Endodermal cell (in vitro differentiated cells): ENCODE results near the gene FANCD2OS. TPM values are rescaled to one million over a fixed set of nuclear protein-coding genes. Genes with fewer than 3 reads are reported as not detected.

Experiments
- DNase-seq: peaks from one replicate; pipeline ENCODE4 v3.0.0-alpha.2; 2017
- H3K27ac ChIP-seq: 2 replicates; pipeline ENCODE4 v1.5.1; 2013; ENCODE audit warnings: mild to moderate bottlenecking, low read depth, low read length, moderate library complexity
- H3K27me3 ChIP-seq: 2 replicates; pipeline ENCODE4 v1.6.1; 2013; ENCODE audit warnings: mild to moderate bottlenecking, low read length, moderate library complexity; ENCODE audit not compliant: insufficient read depth, control insufficient read depth, poor library complexity, severe bottlenecking
- H3K36me3 ChIP-seq: 2 replicates; pipeline ENCODE4 v1.7.0; 2013; ENCODE audit warnings: mild to moderate bottlenecking, low read length, moderate library complexity; ENCODE audit not compliant: control insufficient read depth, insufficient read depth
- H3K4me1 ChIP-seq: one replicate; pipeline ENCODE4 v1.7.0; 2013; ENCODE audit warnings: low read length; ENCODE audit not compliant: control insufficient read depth, insufficient read depth
- H3K4me3 ChIP-seq: 2 replicates; pipeline ENCODE4 v1.5.1; 2013; ENCODE audit warnings: mild to moderate bottlenecking, low read length, moderate library complexity
- H3K9ac ChIP-seq: 2 replicates; pipeline ENCODE4 v1.6.1; 2013; ENCODE audit warnings: mild to moderate bottlenecking, low read length, moderate library complexity; ENCODE audit not compliant: poor library complexity, severe bottlenecking; ENCODE audit errors: extremely low read depth
- H3K9me3 ChIP-seq: 2 replicates; pipeline ENCODE4 v1.6.1; 2013; ENCODE audit warnings: mild to moderate bottlenecking, low read length, moderate library complexity; ENCODE audit not compliant: control insufficient read depth
- H3K27ac Mint-ChIP-seq: 2 replicates; pipeline ENCODE4 v1.8.0; 2020; ENCODE audit warnings: mixed read lengths
- H3K27me3 Mint-ChIP-seq: 2 replicates; pipeline ENCODE4 v1.8.0; 2021; ENCODE audit warnings: mild to moderate bottlenecking, mixed read lengths; ENCODE audit not compliant: insufficient read depth
- H3K36me3 Mint-ChIP-seq: 2 replicates; pipeline ENCODE4 v1.8.0; 2020; ENCODE audit warnings: low read depth, mixed read lengths
- H3K4me1 Mint-ChIP-seq: 2 replicates; pipeline ENCODE4 v1.8.0; 2020; ENCODE audit warnings: mixed read lengths
- H3K4me3 Mint-ChIP-seq: 2 replicates; pipeline ENCODE4 v1.8.0; 2020; ENCODE audit warnings: mild to moderate bottlenecking, moderate library complexity, mixed read lengths
- H3K9me3 Mint-ChIP-seq: 2 replicates; pipeline ENCODE4 v1.8.0; 2020; ENCODE audit warnings: mild to moderate bottlenecking, mixed read lengths
- WGBS, 2 experiments: methylation state at CpG; one replicate each; pipeline versions ENCODE4 v1.1.5 to v1.1.7; 2013; ENCODE audit warnings: missing lambda C conversion rate in 2 of 2, mixed read lengths in 1 of 2; ENCODE audit not compliant: insufficient coverage in 1 of 2, insufficient read length in 1 of 2; 5-methylcytosine and 5-hydroxymethylcytosine counted together
- total RNA-seq, 2 donors: library from RNA; stranded (reverse); fragmentation: NEBNext Ultra II Directional in 1 of 2; extraction: Animal tissue kit (Norgen Biotek cat#: 25700) in 1 of 2; gene quantifications; 2 replicates in 1 of 2; 3 replicates in 1 of 2; pipeline ENCODE4 v1.2.1, GENCODE V29; 2021
- TF ChIP-seq, protein P1 (sequence below): fragments of 200-600 bp; sonication (generic); conservative IDR thresholded peaks from 2 replicates; pipeline ENCODE4 v1.5.0; 2021; ENCODE audit warnings: antibody characterized with exemption, mild to moderate bottlenecking

Gene FANCD2OS
- total RNA-seq, 2 donors from 2014 or later, result not detected

DNA sequence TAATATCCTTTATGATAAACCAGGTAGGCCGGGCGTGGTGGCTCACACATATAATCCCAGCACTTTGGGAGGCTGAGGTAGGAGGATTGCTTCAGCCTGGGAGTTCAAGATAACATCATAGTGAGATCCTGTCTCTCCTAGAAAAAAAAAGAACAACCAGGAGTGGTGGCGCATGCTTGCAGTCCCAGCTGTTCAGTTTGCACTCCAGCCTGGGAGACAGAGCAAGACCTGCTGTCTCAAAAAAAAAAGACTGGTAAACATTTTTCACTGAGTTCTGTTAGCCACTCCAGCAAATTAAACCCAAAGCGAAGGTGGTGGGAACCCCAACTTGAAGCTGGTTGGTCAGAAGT lies 47.0 kb upstream of the FANCD2OS start:
- Histone ChIP-seq H3K27ac (no peak overlapping the region), H3K36me3 (peaks cover 29% of the 10 kb centered on the region), H3K4me3 (no peak overlapping the region), H3K27me3 (no peaks in the 10 kb centered on the region), H3K4me1 (no peaks in the 10 kb centered on the region), H3K9me3 (no peaks in the 10 kb centered on the region), H3K9ac (no peak overlapping the region)
- WGBS, 2 experiments, result 98 to 100% methylated on average over 3 to 4 of the region's 4 CpGs
- H3K36me3 Mint-ChIP-seq, result peaks cover 40% of the 10 kb centered on the region
- no peak overlapping the region for H3K27ac Mint-ChIP-seq
- H3K27me3 Mint-ChIP-seq, result no peaks in the 10 kb centered on the region
- DNase-seq, result no peak
- TF ChIP-seq, protein P1, sequence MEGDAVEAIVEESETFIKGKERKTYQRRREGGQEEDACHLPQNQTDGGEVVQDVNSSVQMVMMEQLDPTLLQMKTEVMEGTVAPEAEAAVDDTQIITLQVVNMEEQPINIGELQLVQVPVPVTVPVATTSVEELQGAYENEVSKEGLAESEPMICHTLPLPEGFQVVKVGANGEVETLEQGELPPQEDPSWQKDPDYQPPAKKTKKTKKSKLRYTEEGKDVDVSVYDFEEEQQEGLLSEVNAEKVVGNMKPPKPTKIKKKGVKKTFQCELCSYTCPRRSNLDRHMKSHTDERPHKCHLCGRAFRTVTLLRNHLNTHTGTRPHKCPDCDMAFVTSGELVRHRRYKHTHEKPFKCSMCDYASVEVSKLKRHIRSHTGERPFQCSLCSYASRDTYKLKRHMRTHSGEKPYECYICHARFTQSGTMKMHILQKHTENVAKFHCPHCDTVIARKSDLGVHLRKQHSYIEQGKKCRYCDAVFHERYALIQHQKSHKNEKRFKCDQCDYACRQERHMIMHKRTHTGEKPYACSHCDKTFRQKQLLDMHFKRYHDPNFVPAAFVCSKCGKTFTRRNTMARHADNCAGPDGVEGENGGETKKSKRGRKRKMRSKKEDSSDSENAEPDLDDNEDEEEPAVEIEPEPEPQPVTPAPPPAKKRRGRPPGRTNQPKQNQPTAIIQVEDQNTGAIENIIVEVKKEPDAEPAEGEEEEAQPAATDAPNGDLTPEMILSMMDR, result no peak
- H3K4me3 Mint-ChIP-seq, result no peak overlapping the region
- no peaks in the 10 kb centered on the region for H3K4me1 Mint-ChIP-seq
- H3K9me3 Mint-ChIP-seq, result no peaks in the 10 kb centered on the region

DNA sequence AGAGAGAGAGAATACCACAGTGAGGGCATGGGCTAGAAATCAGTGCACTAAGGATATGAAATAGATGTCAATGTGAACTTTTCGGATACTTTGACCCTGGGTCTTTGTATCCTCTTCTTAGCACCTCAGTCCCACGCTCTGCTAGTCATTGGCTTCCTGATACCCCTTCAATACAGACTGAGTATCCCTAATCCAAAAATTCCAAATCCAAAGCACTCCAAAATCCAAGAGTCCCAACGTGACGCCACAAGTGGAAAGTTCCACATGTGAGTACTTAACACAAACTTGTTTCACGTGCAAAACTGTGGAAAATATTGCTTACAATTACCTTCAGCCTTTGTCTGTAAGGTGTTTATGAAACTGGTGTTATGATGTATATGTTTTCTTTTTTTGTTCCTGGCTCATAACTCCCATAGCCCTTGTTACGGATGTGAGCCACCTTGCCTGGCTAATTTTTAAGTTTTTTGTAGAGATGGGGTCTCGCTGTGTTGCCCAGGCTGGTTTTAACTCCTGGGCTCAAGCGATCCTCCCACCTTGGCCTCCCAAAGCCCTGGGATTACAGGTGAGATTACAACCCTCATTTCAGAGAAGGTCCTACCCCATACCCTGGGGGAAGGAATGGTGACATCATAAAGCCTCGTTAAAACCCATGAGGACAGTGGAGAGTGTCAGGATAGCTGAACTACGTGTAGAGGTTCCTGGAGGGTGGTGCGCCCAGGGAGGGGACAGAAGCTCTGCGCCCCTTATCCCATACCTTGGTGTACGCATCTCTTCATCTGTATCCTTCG lies 46.5 kb upstream of the FANCD2OS start:
- Histone ChIP-seq H3K9ac (no peak overlapping the region), H3K9me3 (no peaks in the 10 kb centered on the region), H3K36me3 (peaks cover 35% of the 10 kb centered on the region), H3K4me1 (no peaks in the 10 kb centered on the region), H3K27ac (no peak overlapping the region), H3K4me3 (no peak overlapping the region), H3K27me3 (no peaks in the 10 kb centered on the region)
- Mint-ChIP-seq H3K27me3 (no peaks in the 10 kb centered on the region), H3K9me3 (no peaks in the 10 kb centered on the region), H3K4me1 (no peaks in the 10 kb centered on the region), H3K36me3 (peaks cover 46% of the 10 kb centered on the region), H3K4me3 (no peak overlapping the region), H3K27ac (no peak overlapping the region)
- DNase-seq, result no peak
- 94 to 95% methylated on average over 8 to 14 of the region's 14 CpGs for WGBS, 2 experiments
- TF ChIP-seq, protein P1, result no peak

DNA sequence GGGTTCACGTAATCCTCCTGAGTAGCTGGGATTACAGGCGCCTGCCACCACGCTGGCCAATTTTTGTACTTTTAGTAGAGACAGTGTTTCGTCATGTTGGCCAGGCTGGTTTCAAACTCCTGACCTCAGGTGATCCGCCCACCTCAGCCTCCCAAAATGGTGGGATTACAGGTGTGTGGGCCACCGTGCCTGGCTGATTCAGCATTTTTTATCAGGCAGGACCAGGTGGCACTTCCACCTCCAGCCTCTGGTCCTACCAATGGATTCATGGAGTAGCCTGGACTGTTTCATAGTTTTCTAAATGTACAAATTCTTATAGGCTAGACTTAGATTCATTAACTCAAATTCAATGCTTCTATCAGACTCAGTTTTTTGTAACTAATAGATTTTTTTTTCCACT lies 42.9 kb upstream of the FANCD2OS start:
- Histone ChIP-seq H3K9me3 (no peaks in the 10 kb centered on the region), H3K4me1 (no peaks in the 10 kb centered on the region), H3K36me3 (peaks cover 50% of the 10 kb centered on the region), H3K4me3 (no peak overlapping the region), H3K27me3 (no peaks in the 10 kb centered on the region), H3K9ac (no peak overlapping the region), H3K27ac (no peak overlapping the region)
- Mint-ChIP-seq H3K4me1 (no peaks in the 10 kb centered on the region), H3K36me3 (peaks cover 67% of the 10 kb centered on the region), H3K27me3 (no peaks in the 10 kb centered on the region), H3K9me3 (no peaks in the 10 kb centered on the region), H3K4me3 (no peak overlapping the region), H3K27ac (no peak overlapping the region)
- WGBS, 2 experiments, result 81 to 89% methylated on average over 4 to 6 of the region's 6 CpGs
- TF ChIP-seq, protein P1, result no peak
- DNase-seq, result no peak
